ENCODE results near the gene C5orf15. TPM values are rescaled to one million over a fixed set of nuclear protein-coding genes. Genes with fewer than 3 reads are reported as not detected.
"Not testable (repeated sequence)": the region's sequence is repeated elsewhere in the genome, so short reads cannot be mapped to it uniquely, and the experiment has no call there.

C5orf15 gene
- total RNA-seq, 1 donor from 2014 or later = 73.2 TPM

GRCh38 chr5:133983674-133984073 lies 15.2 kb upstream of the C5orf15 start:
- no peak for TF ChIP-seq CTCF (conservative IDR thresholded peaks at IDR 0.05; ENCODE audit: low read depth, low read length)
- H3K4me3 ChIP-seq (ENCODE audit: low read depth, low read length) = no peak overlapping the region
- no peak for DNase-seq (ENCODE audit: low read depth)

- no peak for DNase-seq (ENCODE audit: low read depth)
- peak; percentile 21 for TF ChIP-seq CTCF (conservative IDR thresholded peaks at IDR 0.05; ENCODE audit: low read depth, low read length)
- no peak overlapping the region for H3K4me3 ChIP-seq (ENCODE audit: low read depth, low read length)
Measured at GRCh38 chr5:133981714-133982113, 13.3 kb upstream of the C5orf15 start.

- DNase-seq (ENCODE audit: low read depth) = no peak
- no peak for TF ChIP-seq CTCF (conservative IDR thresholded peaks at IDR 0.05; ENCODE audit: low read depth, low read length)
- no peak overlapping the region for H3K4me3 ChIP-seq (ENCODE audit: low read depth, low read length)
Measured at GRCh38 chr5:133980652-133981051, 12.2 kb upstream of the C5orf15 start.

- no peak overlapping the region for H3K4me3 ChIP-seq (ENCODE audit: low read depth, low read length)
- no peak for TF ChIP-seq CTCF (conservative IDR thresholded peaks at IDR 0.05; ENCODE audit: low read depth, low read length)
- no peak for DNase-seq (ENCODE audit: low read depth)
Measured at GRCh38 chr5:133978943-133979342, 10.5 kb upstream of the C5orf15 start.

- DNase-seq (ENCODE audit: low read depth) = no peak
- H3K4me3 ChIP-seq (ENCODE audit: low read depth, low read length) = no peak overlapping the region
- TF ChIP-seq CTCF (conservative IDR thresholded peaks at IDR 0.05; ENCODE audit: low read depth, low read length) = no peak
Measured at GRCh38 chr5:133977858-133978257, 9.4 kb upstream of the C5orf15 start.

GRCh38 chr5:133977161-133977787 lies 8.8 kb upstream of the C5orf15 start:
- DNase-seq (ENCODE audit: low read depth) = no peak
- TF ChIP-seq CTCF (conservative IDR thresholded peaks at IDR 0.05; ENCODE audit: low read depth, low read length) = no peak
- H3K4me3 ChIP-seq (ENCODE audit: low read depth, low read length) = no peak overlapping the region

GRCh38 chr5:133975546-133975945 lies 7.1 kb upstream of the C5orf15 start:
- DNase-seq (ENCODE audit: low read depth) = not testable (repeated sequence)

More at GRCh38 chr5:133975546-133975945, 7.1 kb upstream of the C5orf15 start:
- not testable (repeated sequence) for H3K4me3 ChIP-seq (ENCODE audit: low read depth, low read length)
